SU-DHL-6 (cell line): ENCODE results near the gene SHKBP1.

Source experiments
- H2AFZ ChIP-seq: fragments of 200-600 bp; sonication (generic); 2 replicates; pipeline ENCODE4 v1.6.1; 2014; ENCODE audit warnings: low read depth, mild to moderate bottlenecking, moderate library complexity, mixed read lengths, antibody characterized with exemption, low read length; ENCODE audit not compliant: severe bottlenecking
- H3F3A ChIP-seq: fragments of 200-600 bp; shearing (Covaris generic); 2 replicates; pipeline ENCODE4 v1.6.0; 2016; ENCODE audit warnings: antibody characterized with exemption, mild to moderate bottlenecking; ENCODE audit not compliant: insufficient read depth
- H3K27ac ChIP-seq: fragments of 200-600 bp; sonication (generic); 2 replicates; pipeline ENCODE4 v1.5.1; 2016; ENCODE audit warnings: low read depth, mild to moderate bottlenecking, low read length, moderate library complexity, mixed read lengths
- H3K27me3 ChIP-seq: fragments of 200-600 bp; sonication (generic), shearing (Covaris generic); 2 replicates; pipeline ENCODE4 v1.6.0; 2014; ENCODE audit warnings: mild to moderate bottlenecking, low read length
- H3K36me3 ChIP-seq: fragments of 200-600 bp; sonication (generic); 2 replicates; pipeline ENCODE4 v1.6.1; 2014; ENCODE audit warnings: mild to moderate bottlenecking, low read length, mixed read lengths
- H3K4me2 ChIP-seq: fragments of 300-600, 200-600 bp; shearing (Covaris generic), sonication (generic); 2 replicates; pipeline ENCODE4 v1.6.0; 2014; ENCODE audit warnings: low read length, low read depth, mild to moderate bottlenecking; ENCODE audit not compliant: poor library complexity, severe bottlenecking
- H3K4me3 ChIP-seq: fragments of 200-600 bp; sonication (generic); 2 replicates; pipeline ENCODE4 v1.5.1; 2014; ENCODE audit warnings: antibody characterized with exemption, low read length, mild to moderate bottlenecking, mixed read lengths; ENCODE audit not compliant: insufficient read depth, poor library complexity, severe bottlenecking
- H3K79me2 ChIP-seq: fragments of 200-600 bp; sonication (generic); 2 replicates; pipeline ENCODE4 v1.6.1; 2014; ENCODE audit warnings: mild to moderate bottlenecking, low read length, moderate library complexity; ENCODE audit not compliant: insufficient read depth
- H3K9ac ChIP-seq: fragments of 200-600 bp; sonication (generic); 2 replicates; pipeline ENCODE4 v1.7.0; 2014; ENCODE audit warnings: mild to moderate bottlenecking, low read length
- H3K9me2 ChIP-seq: fragments of 200-600 bp; sonication (generic); replicated peaks from 2 replicates; pipeline ENCODE4 v1.6.1; 2014; ENCODE audit warnings: low read length; ENCODE audit not compliant: insufficient read depth
- H3K9me3 ChIP-seq: fragments of 200-600 bp; sonication (generic); 2 replicates; pipeline ENCODE4 v1.6.1; 2014; ENCODE audit warnings: low read length, mixed read lengths; ENCODE audit not compliant: insufficient read depth
- H4K20me1 ChIP-seq: fragments of 200-600 bp; sonication (generic); 2 replicates; pipeline ENCODE4 v1.6.1; 2014; ENCODE audit warnings: low read depth, mild to moderate bottlenecking, antibody characterized with exemption, low read length, moderate library complexity, mixed read lengths
- CTCF ChIP-seq: fragments of 200-600 bp; sonication (generic); IDR thresholded peaks from one replicate; pipeline ENCODE4 v1.5.1; 2017; ENCODE audit warnings: antibody characterized with exemption, mild to moderate bottlenecking, low read length, moderate library complexity; ENCODE audit not compliant: insufficient read depth, poor library complexity, severe bottlenecking
- EZH2phosphoT487 ChIP-seq: fragments of 200-600 bp; sonication (generic), shearing (Covaris generic); conservative IDR thresholded peaks from 2 replicates; pipeline ENCODE4 v1.6.1; 2018; ENCODE audit warnings: mild to moderate bottlenecking, antibody characterized with exemption, low read length, moderate library complexity, mixed read lengths

The SHKBP1 gene

GRCh38 chr19:40598121-40598917, 21.6 kb downstream of the SHKBP1 start:
- no peak for TF ChIP-seq EZH2phosphoT487
- peak; percentile 93 for TF ChIP-seq CTCF
- Histone ChIP-seq H3K9ac (no peak overlapping the region), H3K9me3 (no peaks in the 10 kb centered on the region), H3K79me2 (no peaks in the 10 kb centered on the region), H3K27me3 (no peaks in the 10 kb centered on the region), H3K27ac (no peak overlapping the region), H3F3A (peaks cover 9% of the 10 kb centered on the region), H4K20me1 (no peaks in the 10 kb centered on the region), H2AFZ (no peak overlapping the region), H3K36me3 (no peaks in the 10 kb centered on the region), H3K4me3 (no peak overlapping the region), H3K9me2 (no peaks in the 10 kb centered on the region), H3K4me2 (no peak overlapping the region)

GRCh38 chr19:40598918-40599307, 22.2 kb downstream of the SHKBP1 start:
- Histone ChIP-seq H3K79me2 (no peaks in the 10 kb centered on the region), H3K9ac (no peak overlapping the region), H3K9me3 (no peaks in the 10 kb centered on the region), H3K9me2 (no peaks in the 10 kb centered on the region), H3F3A (peaks cover 10% of the 10 kb centered on the region), H2AFZ (no peak overlapping the region), H4K20me1 (no peaks in the 10 kb centered on the region), H3K27ac (no peak overlapping the region), H3K36me3 (no peaks in the 10 kb centered on the region), H3K4me3 (no peak overlapping the region), H3K4me2 (no peak overlapping the region), H3K27me3 (no peaks in the 10 kb centered on the region)
- no peak for TF ChIP-seq CTCF
- TF ChIP-seq EZH2phosphoT487 = no peak

- Histone ChIP-seq H3K36me3 (no peaks in the 10 kb centered on the region), H3F3A (peaks cover 10% of the 10 kb centered on the region), H4K20me1 (no peaks in the 10 kb centered on the region), H3K27me3 (no peaks in the 10 kb centered on the region), H3K9ac (no peak overlapping the region), H3K79me2 (no peaks in the 10 kb centered on the region), H3K27ac (no peak overlapping the region), H3K4me2 (no peak overlapping the region), H2AFZ (no peak overlapping the region), H3K9me2 (no peaks in the 10 kb centered on the region), H3K4me3 (no peak overlapping the region), H3K9me3 (no peaks in the 10 kb centered on the region)
- no peak for TF ChIP-seq CTCF
- TF ChIP-seq EZH2phosphoT487 = no peak
These were observed 22.7 kb downstream of the SHKBP1 start for GRCh38 chr19:40599331-40599901.
